H9 (cell line): ENCODE results near the gene DDX20. TPM values are rescaled to one million over a fixed set of nuclear protein-coding genes. Genes with fewer than 3 reads are reported as not detected.

ENCODE experiments used
- DNase-seq: peaks from one replicate; pipeline ENCODE4 v3.0.0-alpha.2; 2017
- H2AFZ ChIP-seq: one replicate; pipeline ENCODE4 v1.6.1; 2013; ENCODE audit warnings: mild to moderate bottlenecking, low read length, control low read depth, moderate library complexity
- H2AK5ac ChIP-seq: 2 replicates; pipeline ENCODE4 v1.6.1; 2013; ENCODE audit warnings: low read length, control low read depth, mixed read lengths; ENCODE audit not compliant: insufficient read length
- H2BK120ac ChIP-seq: one replicate; pipeline ENCODE4 v1.6.1; 2013; ENCODE audit warnings: low read depth, mild to moderate bottlenecking, low read length, control low read depth, inconsistent platforms; ENCODE audit not compliant: poor library complexity, severe bottlenecking
- H2BK12ac ChIP-seq: 2 replicates; pipeline ENCODE4 v1.6.1; 2013; ENCODE audit warnings: low read length, control low read depth, mixed read lengths, low read depth; ENCODE audit not compliant: insufficient read length
- H2BK15ac ChIP-seq: 2 replicates; pipeline ENCODE4 v1.6.1; 2013; ENCODE audit warnings: low read depth, low read length, control low read depth
- H2BK20ac ChIP-seq: one replicate; pipeline ENCODE4 v1.6.1; 2013; ENCODE audit warnings: low read depth, mild to moderate bottlenecking, low read length, control low read depth, inconsistent platforms; ENCODE audit not compliant: poor library complexity, severe bottlenecking
- H2BK5ac ChIP-seq: 2 replicates; pipeline ENCODE4 v1.6.1; 2013; ENCODE audit warnings: low read length, control low read depth, mixed read lengths; ENCODE audit not compliant: insufficient read length
- H3K14ac ChIP-seq: 2 replicates; pipeline ENCODE4 v1.6.1; 2013; ENCODE audit warnings: low read length, control low read depth; ENCODE audit not compliant: insufficient read depth
- H3K18ac ChIP-seq: 2 replicates; pipeline ENCODE4 v1.6.1; 2013; ENCODE audit warnings: low read depth, mild to moderate bottlenecking, mixed read lengths, low read length, control low read depth; ENCODE audit not compliant: insufficient read length
- H3K23ac ChIP-seq: 2 replicates; pipeline ENCODE4 v1.6.1; 2013; ENCODE audit warnings: low read length, control low read depth, mixed read lengths, low read depth; ENCODE audit not compliant: insufficient read length
- H3K23me2 ChIP-seq: 2 replicates; pipeline ENCODE4 v1.6.1; 2013; ENCODE audit warnings: low read depth, mild to moderate bottlenecking, mixed read lengths, low read length, control low read depth; ENCODE audit not compliant: insufficient read length, poor library complexity, severe bottlenecking
- H3K27ac ChIP-seq: 2 replicates; pipeline ENCODE4 v1.5.1; 2013; ENCODE audit warnings: low read length, control low read depth, mixed read lengths, low read depth; ENCODE audit not compliant: insufficient read length
- H3K27me3 ChIP-seq: 2 replicates; pipeline ENCODE4 v1.6.1; 2013; ENCODE audit warnings: low read length, control low read depth, inconsistent platforms; ENCODE audit not compliant: insufficient read depth
- H3K4ac ChIP-seq: 2 replicates; pipeline ENCODE4 v1.6.1; 2013; ENCODE audit warnings: low read depth, mild to moderate bottlenecking, control low read depth, inconsistent platforms, low read length, moderate library complexity
- H3K4me1 ChIP-seq: 2 replicates; pipeline ENCODE4 v1.6.1; 2013; ENCODE audit warnings: low read length, control low read depth, inconsistent platforms; ENCODE audit not compliant: insufficient read depth
- H3K4me2 ChIP-seq: 2 replicates; pipeline ENCODE4 v1.6.1; 2013; ENCODE audit warnings: low read length, control low read depth, mixed read lengths; ENCODE audit not compliant: insufficient read length, insufficient read depth
- H3K56ac ChIP-seq: 2 replicates; pipeline ENCODE4 v1.6.1; 2013; ENCODE audit warnings: low read depth, mild to moderate bottlenecking, mixed read lengths, low read length, control low read depth; ENCODE audit not compliant: insufficient read length
- H3K79me1 ChIP-seq: 2 replicates; pipeline ENCODE4 v1.6.1; 2013; ENCODE audit warnings: low read depth, mild to moderate bottlenecking, moderate library complexity, low read length, control low read depth, inconsistent platforms; ENCODE audit not compliant: insufficient read depth, poor library complexity, severe bottlenecking
- H3K79me2 ChIP-seq: 2 replicates; pipeline ENCODE4 v1.6.1; 2013; ENCODE audit warnings: low read length, control low read depth, inconsistent platforms; ENCODE audit not compliant: insufficient read depth
- H3K9ac ChIP-seq: 2 replicates; pipeline ENCODE4 v1.6.1; 2013; ENCODE audit warnings: low read length, control low read depth, mixed read lengths; ENCODE audit not compliant: insufficient read length; ENCODE audit errors: extremely low read depth
- H3K9me3 ChIP-seq: one replicate; pipeline ENCODE4 v1.6.1; 2013; ENCODE audit warnings: low read depth, low read length, inconsistent platforms; ENCODE audit not compliant: control insufficient read depth
- H3T11ph ChIP-seq: one replicate; pipeline ENCODE4 v1.6.1; 2013; ENCODE audit warnings: mild to moderate bottlenecking, low read length, control low read depth, inconsistent platforms
- H4K20me1 ChIP-seq: one replicate; pipeline ENCODE4 v1.6.1; 2013; ENCODE audit not compliant: control insufficient read depth, insufficient read length, insufficient read depth
- H4K5ac ChIP-seq: 2 replicates; pipeline ENCODE4 v1.6.1; 2013; ENCODE audit warnings: low read depth, mild to moderate bottlenecking, mixed read lengths, low read length, control low read depth; ENCODE audit not compliant: insufficient read length
- H4K8ac ChIP-seq: replicated peaks from 2 replicates; pipeline ENCODE4 v1.6.1; 2013; ENCODE audit warnings: low read length, control low read depth, mixed read lengths, low read depth; ENCODE audit not compliant: insufficient read length
- H4K91ac ChIP-seq: 2 replicates; pipeline ENCODE4 v1.6.1; 2013; ENCODE audit warnings: low read depth, mild to moderate bottlenecking, moderate library complexity, mixed read lengths, low read length, control low read depth; ENCODE audit not compliant: insufficient read length
- H3K27ac Mint-ChIP-seq, 3 experiments: 2 replicates in 2 of 3; 3 replicates in 1 of 3; pipeline ENCODE4 v1.8.0; 2020 to 2021; ENCODE audit warnings: mixed read lengths in 3 of 3, mild to moderate bottlenecking in 1 of 3, moderate library complexity in 1 of 3
- H3K27me3 Mint-ChIP-seq: 2 replicates; pipeline ENCODE4 v1.8.0; 2021; ENCODE audit warnings: low read depth, mild to moderate bottlenecking, moderate library complexity, mixed read lengths
- H3K36me3 Mint-ChIP-seq, 3 experiments: 2 replicates in 2 of 3; 3 replicates in 1 of 3; pipeline ENCODE4 v1.8.0; 2020 to 2021; ENCODE audit warnings: low read depth in 3 of 3, mixed read lengths in 3 of 3; ENCODE audit not compliant: insufficient read depth in 1 of 3
- H3K4me1 Mint-ChIP-seq, 2 experiments: 2 replicates each; pipeline ENCODE4 v1.8.0; 2020; ENCODE audit warnings: mixed read lengths in 2 of 2
- H3K4me3 Mint-ChIP-seq, 2 experiments: 2 replicates in 1 of 2; 3 replicates in 1 of 2; pipeline ENCODE4 v1.8.0; 2020 to 2021; ENCODE audit warnings: mild to moderate bottlenecking in 2 of 2, mixed read lengths in 2 of 2, moderate library complexity in 1 of 2
- H3K9me3 Mint-ChIP-seq, 2 experiments: 2 replicates in 1 of 2; 3 replicates in 1 of 2; pipeline ENCODE4 v1.8.0; 2020; ENCODE audit warnings: mild to moderate bottlenecking in 2 of 2, mixed read lengths in 2 of 2, moderate library complexity in 1 of 2
- WGBS: extraction: QIAGEN DNeasy Blood & Tissue Kit; methylation state at CpG from one replicate; pipeline ENCODE4 v1.1.7; 2013; ENCODE audit warnings: missing lambda C conversion rate, low lambda C conversion rate, mixed read lengths; ENCODE audit not compliant: insufficient read length; ENCODE audit errors: extremely low coverage; 5-methylcytosine and 5-hydroxymethylcytosine counted together
- total RNA-seq: library from RNA; stranded (reverse); gene quantifications from 2 replicates; pipeline ENCODE4 v1.2.1, GENCODE V29; 2021
- TF ChIP-seq, protein P1 (sequence below): fragments of 200-600 bp; sonication (generic); conservative IDR thresholded peaks from 3 replicates; pipeline ENCODE4 v1.8.0; 2021; ENCODE audit warnings: antibody characterized with exemption, mild to moderate bottlenecking

The DDX20 gene
- total RNA-seq, 1 experiment from 2014 or later, result 38.3 TPM

DNA sequence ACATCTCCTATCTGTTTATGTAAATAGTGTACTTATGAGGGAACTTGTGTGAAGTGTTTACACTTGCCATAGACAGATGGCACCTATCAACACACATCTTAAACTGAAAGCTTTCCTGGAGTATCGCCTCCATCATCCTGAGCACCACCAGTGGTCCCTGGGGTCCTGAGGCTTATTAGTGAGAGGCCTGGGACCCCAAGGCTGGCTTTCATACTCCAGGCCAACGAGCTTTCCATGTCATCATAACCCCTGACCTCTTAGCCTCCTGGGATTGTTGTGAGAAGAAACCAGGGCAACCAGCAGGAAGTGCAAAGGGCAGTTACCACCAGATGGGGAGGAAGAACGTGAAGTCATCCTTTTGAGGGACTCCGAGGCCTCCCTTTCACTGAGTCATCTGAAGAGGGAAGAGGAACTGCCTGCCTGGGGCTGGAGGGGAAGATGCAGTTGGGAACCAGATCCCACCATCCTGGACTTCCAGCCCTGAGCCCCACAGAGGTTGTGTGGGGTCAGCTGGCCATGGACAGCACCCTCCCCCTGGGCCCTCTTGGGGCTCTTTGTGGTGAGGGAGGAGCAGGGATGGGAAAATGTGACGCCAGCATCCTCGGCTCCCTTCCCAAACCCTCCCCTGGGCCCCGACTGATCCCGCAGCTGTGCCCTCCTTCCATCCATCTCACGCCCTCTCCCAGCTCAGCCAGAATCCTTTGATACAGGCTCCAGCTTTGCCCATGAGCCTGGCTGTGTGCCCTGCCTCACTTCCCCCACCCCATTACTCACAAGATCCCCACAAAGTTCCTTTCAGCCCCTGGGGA, 22.3 kb upstream of the DDX20 start:
- Histone ChIP-seq H3K4me1 (peaks cover 20% of the 10 kb centered on the region), H2BK5ac (no peak overlapping the region), H3K23me2 (peaks cover 10% of the 10 kb centered on the region), H3K4me2 (no peak overlapping the region), H4K91ac (no peak overlapping the region), H3K27ac (no peak overlapping the region), H3K14ac (no peak overlapping the region), H4K5ac (no peak overlapping the region), H2BK20ac (no peak overlapping the region), H2AFZ (no peak overlapping the region), H4K20me1 (no peaks in the 10 kb centered on the region), H3K18ac (no peak overlapping the region), H2AK5ac (no peak overlapping the region), H3K23ac (no peak overlapping the region), H3K79me1 (peaks cover 2% of the 10 kb centered on the region), H2BK15ac (no peak overlapping the region), H3T11ph (no peak overlapping the region), H3K9ac (no peak overlapping the region), H3K56ac (no peak overlapping the region), H3K27me3 (no peaks in the 10 kb centered on the region), H2BK12ac (no peak overlapping the region), H3K79me2 (no peaks in the 10 kb centered on the region; the same call in 1 of the 2 replicates), H3K4ac (no peak overlapping the region), H3K9me3 (no peaks in the 10 kb centered on the region), H4K8ac (no peak overlapping the region), H2BK120ac (no peak overlapping the region)
- Mint-ChIP-seq H3K27me3 (peaks cover 2% of the 10 kb centered on the region; the same call in 1 of the 2 replicates), H3K4me3 (no peak overlapping the region), H3K9me3 (no peaks in the 10 kb centered on the region), H3K36me3 (no peaks in the 10 kb centered on the region; a peak in 1 of 7 replicates), H3K27ac (peak overlapping the region in 2 of 3 experiments; percentile 27 to 96; a peak in 1 of 7 replicates), H3K4me1 (peaks cover 13 to 19% of the 10 kb centered on the region in 2 experiments)
- no peak for DNase-seq
- no CpG with 5 or more reads among the region's 9 CpGs for whole genome bisulfite sequencing
- TF ChIP-seq, protein P1, sequence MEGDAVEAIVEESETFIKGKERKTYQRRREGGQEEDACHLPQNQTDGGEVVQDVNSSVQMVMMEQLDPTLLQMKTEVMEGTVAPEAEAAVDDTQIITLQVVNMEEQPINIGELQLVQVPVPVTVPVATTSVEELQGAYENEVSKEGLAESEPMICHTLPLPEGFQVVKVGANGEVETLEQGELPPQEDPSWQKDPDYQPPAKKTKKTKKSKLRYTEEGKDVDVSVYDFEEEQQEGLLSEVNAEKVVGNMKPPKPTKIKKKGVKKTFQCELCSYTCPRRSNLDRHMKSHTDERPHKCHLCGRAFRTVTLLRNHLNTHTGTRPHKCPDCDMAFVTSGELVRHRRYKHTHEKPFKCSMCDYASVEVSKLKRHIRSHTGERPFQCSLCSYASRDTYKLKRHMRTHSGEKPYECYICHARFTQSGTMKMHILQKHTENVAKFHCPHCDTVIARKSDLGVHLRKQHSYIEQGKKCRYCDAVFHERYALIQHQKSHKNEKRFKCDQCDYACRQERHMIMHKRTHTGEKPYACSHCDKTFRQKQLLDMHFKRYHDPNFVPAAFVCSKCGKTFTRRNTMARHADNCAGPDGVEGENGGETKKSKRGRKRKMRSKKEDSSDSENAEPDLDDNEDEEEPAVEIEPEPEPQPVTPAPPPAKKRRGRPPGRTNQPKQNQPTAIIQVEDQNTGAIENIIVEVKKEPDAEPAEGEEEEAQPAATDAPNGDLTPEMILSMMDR, result no peak
